ENCODE measurements around the gene TMEM245.

Gene TMEM245

GRCh38 chr9:109158651-109159050 is 38.9 kb upstream of the TMEM245 start:
- H3K9me3 ChIP-seq (ENCODE audit: insufficient read depth, low read depth, low read length) = peaks cover 9% of the 10 kb centered on the region

GRCh38 chr9:109156708-109157107 is 37.0 kb upstream of the TMEM245 start:
- WGBS = 90% methylated on average over 7 of the region's 8 CpGs
- Histone ChIP-seq H3K27me3 (ENCODE audit: insufficient read depth, low read length) (no peaks in the 10 kb centered on the region), H3K9me3 (ENCODE audit: insufficient read depth, low read depth, low read length) (peaks cover 20% of the 10 kb centered on the region), H3K27ac (ENCODE audit: low read depth, low read length) (no peak overlapping the region), H3K36me3 (ENCODE audit: insufficient read depth, low read length) (no peaks in the 10 kb centered on the region), H3K4me1 (ENCODE audit: insufficient read depth, low read length) (no peaks in the 10 kb centered on the region), H3K9ac (ENCODE audit: low read depth, low read length) (no peak overlapping the region), H3K4me3 (ENCODE audit: low read length) (no peak overlapping the region)

More at GRCh38 chr9:109158651-109159050, 38.9 kb upstream of the TMEM245 start:
- H3K27ac ChIP-seq (ENCODE audit: low read depth, low read length) = no peak overlapping the region
- H3K4me3 ChIP-seq (ENCODE audit: low read length) = no peak overlapping the region
- no peaks in the 10 kb centered on the region for H3K36me3 ChIP-seq (ENCODE audit: insufficient read depth, low read length)
- H3K27me3 ChIP-seq (ENCODE audit: insufficient read depth, low read length) = 0 out of 2 replicates have a peak, but pooled peaks cover under 1% of the 10 kb centered on the region
- no peaks in the 10 kb centered on the region for H3K4me1 ChIP-seq (ENCODE audit: insufficient read depth, low read length)
- no peak overlapping the region for H3K9ac ChIP-seq (ENCODE audit: low read depth, low read length)

GRCh38 chr9:109150925-109151545 is 31.3 kb upstream of the TMEM245 start:
- Histone ChIP-seq H3K4me3 (ENCODE audit: low read length) (no peak overlapping the region), H3K9ac (ENCODE audit: low read depth, low read length) (no peak overlapping the region)
- 85% methylated on average over 2 of the region's 3 CpGs for WGBS

GRCh38 chr9:109149722-109150121 is 30.0 kb upstream of the TMEM245 start:
- Histone ChIP-seq H3K27ac (ENCODE audit: low read depth, low read length) (no peak overlapping the region), H3K36me3 (ENCODE audit: insufficient read depth, low read length) (no peaks in the 10 kb centered on the region), H3K4me3 (ENCODE audit: low read length) (no peak overlapping the region), H3K27me3 (ENCODE audit: insufficient read depth, low read length) (no peaks in the 10 kb centered on the region), H3K4me1 (ENCODE audit: insufficient read depth, low read length) (no peaks in the 10 kb centered on the region), H3K9ac (ENCODE audit: low read depth, low read length) (no peak overlapping the region), H3K9me3 (ENCODE audit: insufficient read depth, low read depth, low read length) (peaks cover 25% of the 10 kb centered on the region)
- WGBS = 92% methylated on average over 2 of the region's 4 CpGs

More at GRCh38 chr9:109150925-109151545, 31.3 kb upstream of the TMEM245 start:
- Histone ChIP-seq H3K27ac (ENCODE audit: low read depth, low read length) (no peak overlapping the region), H3K4me1 (ENCODE audit: insufficient read depth, low read length) (no peaks in the 10 kb centered on the region), H3K9me3 (ENCODE audit: insufficient read depth, low read depth, low read length) (peaks cover 25% of the 10 kb centered on the region), H3K36me3 (ENCODE audit: insufficient read depth, low read length) (no peaks in the 10 kb centered on the region), H3K27me3 (ENCODE audit: insufficient read depth, low read length) (no peaks in the 10 kb centered on the region)

GRCh38 chr9:109149089-109149488 is 29.3 kb upstream of the TMEM245 start:
- Histone ChIP-seq H3K27me3 (ENCODE audit: insufficient read depth, low read length) (no peaks in the 10 kb centered on the region), H3K27ac (ENCODE audit: low read depth, low read length) (no peak overlapping the region), H3K4me3 (ENCODE audit: low read length) (no peak overlapping the region), H3K9ac (ENCODE audit: low read depth, low read length) (no peak overlapping the region), H3K9me3 (ENCODE audit: insufficient read depth, low read depth, low read length) (peaks cover 21% of the 10 kb centered on the region), H3K4me1 (ENCODE audit: insufficient read depth, low read length) (no peaks in the 10 kb centered on the region), H3K36me3 (ENCODE audit: insufficient read depth, low read length) (no peaks in the 10 kb centered on the region)
- WGBS = 88% methylated on average over 5 of the region's 5 CpGs

GRCh38 chr9:109145051-109145450 is 25.3 kb upstream of the TMEM245 start:
- WGBS = 95% methylated on average over 6 of the region's 6 CpGs
- H3K27ac ChIP-seq (ENCODE audit: low read depth, low read length) = no peak overlapping the region
- no peaks in the 10 kb centered on the region for H3K27me3 ChIP-seq (ENCODE audit: insufficient read depth, low read length)
- no peak overlapping the region for H3K4me3 ChIP-seq (ENCODE audit: low read length)
- no peaks in the 10 kb centered on the region for H3K36me3 ChIP-seq (ENCODE audit: insufficient read depth, low read length)
- no peaks in the 10 kb centered on the region for H3K4me1 ChIP-seq (ENCODE audit: insufficient read depth, low read length)
- H3K9ac ChIP-seq (ENCODE audit: low read depth, low read length) = no peak overlapping the region
- H3K9me3 ChIP-seq (ENCODE audit: insufficient read depth, low read depth, low read length) = no peaks in the 10 kb centered on the region

- 81% methylated on average over 5 of the region's 5 CpGs for WGBS
- Histone ChIP-seq H3K4me3 (ENCODE audit: low read length) (no peak overlapping the region), H3K4me1 (ENCODE audit: insufficient read depth, low read length) (no peaks in the 10 kb centered on the region), H3K27me3 (ENCODE audit: insufficient read depth, low read length) (no peaks in the 10 kb centered on the region), H3K9ac (ENCODE audit: low read depth, low read length) (no peak overlapping the region), H3K36me3 (ENCODE audit: insufficient read depth, low read length) (no peaks in the 10 kb centered on the region), H3K27ac (ENCODE audit: low read depth, low read length) (no peak overlapping the region), H3K9me3 (ENCODE audit: insufficient read depth, low read depth, low read length) (no peaks in the 10 kb centered on the region)
These were observed 24.3 kb upstream of the TMEM245 start for GRCh38 chr9:109143881-109144562.

GRCh38 chr9:109141375-109141774 is 21.6 kb upstream of the TMEM245 start:
- no peaks in the 10 kb centered on the region for H3K36me3 ChIP-seq (ENCODE audit: insufficient read depth, low read length)
- H3K4me3 ChIP-seq (ENCODE audit: low read length) = no peak overlapping the region
- H3K9ac ChIP-seq (ENCODE audit: low read depth, low read length) = no peak overlapping the region
- no peaks in the 10 kb centered on the region for H3K27me3 ChIP-seq (ENCODE audit: insufficient read depth, low read length)
- WGBS = 92% methylated on average over 5 of the region's 5 CpGs
- H3K9me3 ChIP-seq (ENCODE audit: insufficient read depth, low read depth, low read length) = no peaks in the 10 kb centered on the region
- no peak overlapping the region for H3K27ac ChIP-seq (ENCODE audit: low read depth, low read length)
- no peaks in the 10 kb centered on the region for H3K4me1 ChIP-seq (ENCODE audit: insufficient read depth, low read length)

- no peak overlapping the region for H3K9ac ChIP-seq (ENCODE audit: low read depth, low read length)
- H3K4me3 ChIP-seq (ENCODE audit: low read length) = no peak overlapping the region
- H3K4me1 ChIP-seq (ENCODE audit: insufficient read depth, low read length) = no peaks in the 10 kb centered on the region
- no peaks in the 10 kb centered on the region for H3K27me3 ChIP-seq (ENCODE audit: insufficient read depth, low read length)
- no peak overlapping the region for H3K27ac ChIP-seq (ENCODE audit: low read depth, low read length)
- H3K36me3 ChIP-seq (ENCODE audit: insufficient read depth, low read length) = no peaks in the 10 kb centered on the region
- H3K9me3 ChIP-seq (ENCODE audit: insufficient read depth, low read depth, low read length) = no peaks in the 10 kb centered on the region
- WGBS = 89% methylated on average over 1 of the region's 1 CpG
These were observed 20.1 kb upstream of the TMEM245 start for GRCh38 chr9:109139851-109140250.

GRCh38 chr9:109138421-109138820 is 18.7 kb upstream of the TMEM245 start:
- no peak overlapping the region for H3K27ac ChIP-seq (ENCODE audit: low read depth, low read length)
- no peaks in the 10 kb centered on the region for H3K27me3 ChIP-seq (ENCODE audit: insufficient read depth, low read length)
- no peaks in the 10 kb centered on the region for H3K9me3 ChIP-seq (ENCODE audit: insufficient read depth, low read depth, low read length)
- H3K9ac ChIP-seq (ENCODE audit: low read depth, low read length) = no peak overlapping the region
- WGBS = 89% methylated on average over 2 of the region's 2 CpGs
- no peak overlapping the region for H3K4me3 ChIP-seq (ENCODE audit: low read length)
- no peaks in the 10 kb centered on the region for H3K4me1 ChIP-seq (ENCODE audit: insufficient read depth, low read length)
- H3K36me3 ChIP-seq (ENCODE audit: insufficient read depth, low read length) = no peaks in the 10 kb centered on the region

GRCh38 chr9:109134167-109134578 is 14.4 kb upstream of the TMEM245 start:
- Histone ChIP-seq H3K9me3 (ENCODE audit: insufficient read depth, low read depth, low read length) (no peaks in the 10 kb centered on the region), H3K4me1 (ENCODE audit: insufficient read depth, low read length) (no peaks in the 10 kb centered on the region), H3K27ac (ENCODE audit: low read depth, low read length) (no peak overlapping the region), H3K36me3 (ENCODE audit: insufficient read depth, low read length) (no peaks in the 10 kb centered on the region), H3K4me3 (ENCODE audit: low read length) (no peak overlapping the region), H3K9ac (ENCODE audit: low read depth, low read length) (no peak overlapping the region), H3K27me3 (ENCODE audit: insufficient read depth, low read length) (no peaks in the 10 kb centered on the region)
- 94% methylated on average over 1 of the region's 1 CpG for WGBS
